T-helper 2 cell treated with Interferon-gamma antibody and Interleukin-4, amounts not matched to agents 5 μg/mL and 100 μg/mL, for 36 hours (primary cell): ENCODE data around the gene PHF1.

Experiments
- DNase-seq: peaks from one replicate; pipeline ENCODE4 v3.0.0; 2021; ENCODE audit warnings: low spot score
- H3K27ac Mint-ChIP-seq: one replicate; pipeline ENCODE4 v1.8.0; 2021; ENCODE audit warnings: mild to moderate bottlenecking, mixed read lengths
- H3K27me3 Mint-ChIP-seq: one replicate; pipeline ENCODE4 v1.8.0; 2021; ENCODE audit warnings: low read depth, mixed read lengths
- H3K36me3 Mint-ChIP-seq: one replicate; pipeline ENCODE4 v1.8.0; 2021; ENCODE audit warnings: low read depth, mixed read lengths
- H3K4me1 Mint-ChIP-seq: one replicate; pipeline ENCODE4 v1.8.0; 2021; ENCODE audit warnings: low read depth, mixed read lengths
- H3K4me3 Mint-ChIP-seq: one replicate; pipeline ENCODE4 v1.8.0; 2022; ENCODE audit warnings: mild to moderate bottlenecking, moderate library complexity, mixed read lengths
- H3K9me3 Mint-ChIP-seq: one replicate; pipeline ENCODE4 v1.8.0; 2021; ENCODE audit warnings: mixed read lengths

PHF1 gene

GRCh38 chr6:33455051-33455450, 44.2 kb downstream of the PHF1 start:
- Mint-ChIP-seq H3K36me3 (peaks cover 6% of the 10 kb centered on the region), H3K27ac (peak overlapping the region; percentile 82), H3K27me3 (no peaks in the 10 kb centered on the region), H3K4me1 (peaks cover 16% of the 10 kb centered on the region), H3K9me3 (no peaks in the 10 kb centered on the region), H3K4me3 (peak overlapping the region; percentile 91)
- no peak for DNase-seq

GRCh38 chr6:33456156-33456555, 45.3 kb downstream of the PHF1 start:
- Mint-ChIP-seq H3K27ac (no peak overlapping the region), H3K36me3 (peaks cover 6% of the 10 kb centered on the region), H3K27me3 (no peaks in the 10 kb centered on the region), H3K4me1 (peaks cover 16% of the 10 kb centered on the region), H3K9me3 (no peaks in the 10 kb centered on the region), H3K4me3 (peak overlapping the region; percentile 38)
- no peak for DNase-seq

GRCh38 chr6:33458676-33459075, 47.9 kb downstream of the PHF1 start:
- no peak overlapping the region for H3K27ac Mint-ChIP-seq
- no peaks in the 10 kb centered on the region for H3K9me3 Mint-ChIP-seq
- H3K36me3 Mint-ChIP-seq, result peaks cover 6% of the 10 kb centered on the region

GRCh38 chr6:33459226-33459625, 48.4 kb downstream of the PHF1 start:
- Mint-ChIP-seq H3K4me3 (no peak overlapping the region), H3K27ac (no peak overlapping the region), H3K4me1 (peaks cover 7% of the 10 kb centered on the region), H3K9me3 (no peaks in the 10 kb centered on the region), H3K36me3 (peaks cover 6% of the 10 kb centered on the region), H3K27me3 (peaks cover 11% of the 10 kb centered on the region)
- no peak for DNase-seq

More at GRCh38 chr6:33458676-33459075, 47.9 kb downstream of the PHF1 start:
- Mint-ChIP-seq H3K4me3 (no peak overlapping the region), H3K27me3 (peaks cover 9% of the 10 kb centered on the region), H3K4me1 (peaks cover 8% of the 10 kb centered on the region)
- DNase-seq, result no peak
